ENCODE data around the gene HINT1. TPM values are rescaled to one million over a fixed set of nuclear protein-coding genes. Genes with fewer than 3 reads are reported as not detected.

HINT1 gene
- total and polyA plus RNA-seq, 12 donors = 94.2 to 269 (median 184) TPM

GRCh38 chr5:131167615-131168014, 2.6 kb upstream of the HINT1 start:
- Histone ChIP-seq H3K4me1 (replicated peaks in 1 of 2) (peaks cover 15 to 31% of the 10 kb centered on the region in 2 donors), H3K27me3 (no peaks in the 10 kb centered on the region), H3K36me3 (replicated peaks in 1 of 2) (no peaks in the 10 kb centered on the region), H3K4me3 (no peak overlapping the region), H3K9me3 (replicated peaks in 1 of 3) (no peaks in the 10 kb centered on the region), H3K27ac (no peak overlapping the region)
- no peak for TF ChIP-seq POLR2A (IDR thresholded peaks at IDR 0.05)
- TF ChIP-seq, protein P1, sequence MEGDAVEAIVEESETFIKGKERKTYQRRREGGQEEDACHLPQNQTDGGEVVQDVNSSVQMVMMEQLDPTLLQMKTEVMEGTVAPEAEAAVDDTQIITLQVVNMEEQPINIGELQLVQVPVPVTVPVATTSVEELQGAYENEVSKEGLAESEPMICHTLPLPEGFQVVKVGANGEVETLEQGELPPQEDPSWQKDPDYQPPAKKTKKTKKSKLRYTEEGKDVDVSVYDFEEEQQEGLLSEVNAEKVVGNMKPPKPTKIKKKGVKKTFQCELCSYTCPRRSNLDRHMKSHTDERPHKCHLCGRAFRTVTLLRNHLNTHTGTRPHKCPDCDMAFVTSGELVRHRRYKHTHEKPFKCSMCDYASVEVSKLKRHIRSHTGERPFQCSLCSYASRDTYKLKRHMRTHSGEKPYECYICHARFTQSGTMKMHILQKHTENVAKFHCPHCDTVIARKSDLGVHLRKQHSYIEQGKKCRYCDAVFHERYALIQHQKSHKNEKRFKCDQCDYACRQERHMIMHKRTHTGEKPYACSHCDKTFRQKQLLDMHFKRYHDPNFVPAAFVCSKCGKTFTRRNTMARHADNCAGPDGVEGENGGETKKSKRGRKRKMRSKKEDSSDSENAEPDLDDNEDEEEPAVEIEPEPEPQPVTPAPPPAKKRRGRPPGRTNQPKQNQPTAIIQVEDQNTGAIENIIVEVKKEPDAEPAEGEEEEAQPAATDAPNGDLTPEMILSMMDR (IDR thresholded peaks at IDR 0.05) = no peak
- intact Hi-C loops (cut with DNase I) = loop anchor here (10.0 kb wide), 2 partner anchors 87 to 837 kb away; no protein-coding TSS in a partner anchor
- WGBS, 4 donors = 80 to 88% (median 83%) methylated on average over 5 of the region's 5 CpGs
- DNase-seq = no peak

GRCh38 chr5:131164191-131165118, 601 bp downstream of the HINT1 start:
- WGBS, 4 donors = 0 to 1% (median 0%) methylated on average over 14 to 73 of the region's 73 CpGs
- peak; percentile 66 to 83 (median 78) for DNase-seq
- Histone ChIP-seq H3K27ac (peak overlapping the region; percentile 85 to 96 (median 94)), H3K4me3 (peak overlapping the region; percentile 66 to 86 (median 74)), H3K27me3 (no peaks in the 10 kb centered on the region), H3K36me3 (replicated peaks in 1 of 2) (peaks cover 0 to 28% of the 10 kb centered on the region in 2 donors), H3K9me3 (replicated peaks in 1 of 3) (no peaks in the 10 kb centered on the region), H3K4me1 (replicated peaks in 1 of 2) (peaks cover 9 to 15% of the 10 kb centered on the region in 2 donors)
- TF ChIP-seq, protein P1 (IDR thresholded peaks at IDR 0.05) = peak in 1 of 6 experiments; percentile 1
- TF ChIP-seq POLR2A (IDR thresholded peaks at IDR 0.05) = peak in 1 of 2 donors; percentile 38
- intact Hi-C loops (cut with DNase I) = loop anchor here (10.0 kb wide), 2 partner anchors 90 to 840 kb away; no protein-coding TSS in a partner anchor

DNA sequence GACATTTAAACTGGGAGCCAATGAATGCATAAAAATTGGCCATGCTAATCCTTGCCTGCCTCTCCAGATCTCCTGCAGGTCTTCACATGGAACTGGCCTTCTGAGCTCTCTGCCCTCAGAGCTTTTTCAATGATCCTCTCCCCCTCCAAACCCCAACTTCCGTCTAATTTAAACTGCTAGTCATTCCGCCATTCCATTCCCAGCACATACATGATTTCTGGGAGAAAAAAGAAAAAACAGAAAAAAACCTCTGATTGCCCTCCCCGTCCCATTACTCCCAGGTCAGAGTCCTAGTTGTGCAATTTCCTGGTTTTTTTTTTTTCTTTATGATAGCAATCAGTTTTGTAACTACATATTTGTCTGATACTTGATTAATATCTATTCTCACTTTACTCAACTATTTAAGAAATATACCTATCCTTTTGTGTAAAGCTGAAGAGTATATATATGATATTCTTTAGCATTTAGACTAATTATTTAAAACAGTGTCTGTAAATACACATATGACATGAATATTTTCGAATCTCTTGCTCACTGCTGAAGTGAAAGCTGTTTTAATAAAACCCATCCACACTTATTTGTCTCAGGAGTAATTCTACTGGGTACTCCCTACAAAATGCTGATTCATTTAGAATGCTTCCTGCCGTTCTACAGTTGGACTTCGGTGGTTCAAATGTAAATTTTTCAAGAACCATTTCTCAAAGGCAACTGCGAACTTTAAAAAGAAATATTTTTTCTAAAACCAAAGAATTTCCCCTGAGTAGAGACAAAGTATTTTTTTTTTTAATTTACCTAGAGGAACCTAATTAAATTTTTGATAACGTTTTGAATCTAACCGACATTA, 1.6 kb downstream of the HINT1 start:
- H3K4me3 ChIP-seq = peak overlapping the region in 2 of 4 donors; percentile 69 to 86
- peaks cover 0 to 37% of the 10 kb centered on the region in 2 donors for H3K36me3 ChIP-seq (replicated peaks in 1 of 2)
- 12 to 19% (median 17%) methylated on average over 9 of the region's 9 CpGs for WGBS, 4 donors
- DNase-seq = no peak
- no peaks in the 10 kb centered on the region for H3K27me3 ChIP-seq
- intact Hi-C loops (cut with DNase I) = loop anchor here (10.0 kb wide), 2 partner anchors 91 to 841 kb away; no protein-coding TSS in a partner anchor
- TF ChIP-seq, protein P1 (IDR thresholded peaks at IDR 0.05) = no peak
- no peak for TF ChIP-seq POLR2A (IDR thresholded peaks at IDR 0.05)
- peaks cover 9 to 15% of the 10 kb centered on the region in 2 donors for H3K4me1 ChIP-seq (replicated peaks in 1 of 2)
- H3K9me3 ChIP-seq (replicated peaks in 1 of 3) = no peaks in the 10 kb centered on the region
- peak overlapping the region; percentile 68 to 94 (median 88) for H3K27ac ChIP-seq
